IMR-90 (cell line): ENCODE data around the gene CECR2. TPM values are rescaled to one million over a fixed set of nuclear protein-coding genes. Genes with fewer than 3 reads are reported as not detected.

Experiments used
- ATAC-seq: fragments of 200-7000 bp; cut with Tn5 transposase; 2 replicates; pipeline ENCODE4 v1.9.1; 2020; ENCODE audit warnings: low read depth, mild to moderate bottlenecking, moderate library complexity
- BruUV-seq: library from RNA; stranded (reverse); fragments of 400-500 nt; replicated peaks from 2 replicates; lab custom pipeline; 2021; lab: Mats Ljungman, UMichigan
- CTCF ChIA-PET: fragments of 300-600 bp; formaldehyde crosslinking; extraction: SDS; loops from one replicate; lab custom pipeline; 2021; ENCODE audit warnings: antibody characterized with exemption; lab: Yijun Ruan, JAX
- POLR2A ChIA-PET: fragments of 300-600 bp; sonication (Branson Sonifier 250); formaldehyde crosslinking; loops from one replicate; lab custom pipeline; 2022; ENCODE audit warnings: antibody characterized with exemption; ENCODE audit not compliant: unreplicated experiment; lab: Charles Lee
- DNase-seq: peaks from one replicate; pipeline ENCODE4 v3.0.0; 2013
- H2AFZ ChIP-seq: replicated peaks from 2 replicates; pipeline ENCODE3; 2013; ENCODE audit warnings: low read length, mild to moderate bottlenecking; ENCODE audit not compliant: poor library complexity
- H2AK5ac ChIP-seq: 2 replicates; pipeline ENCODE4 v1.6.1; 2013; ENCODE audit warnings: low read depth, low read length, inconsistent platforms
- H2AK9ac ChIP-seq: replicated peaks from 2 replicates; pipeline ENCODE3; 2013; ENCODE audit warnings: mild to moderate bottlenecking, low read depth, low read length, moderate library complexity; ENCODE audit not compliant: poor library complexity
- H2BK120ac ChIP-seq: 2 replicates; pipeline ENCODE4 v1.6.1; 2013; ENCODE audit warnings: low read depth, low read length, inconsistent platforms
- H2BK15ac ChIP-seq: 3 replicates; pipeline ENCODE4 v1.6.1; 2013; ENCODE audit warnings: low read depth, low read length, inconsistent platforms
- H2BK20ac ChIP-seq: 2 replicates; pipeline ENCODE4 v1.6.1; 2013; ENCODE audit warnings: low read depth, mild to moderate bottlenecking, inconsistent platforms, low read length, moderate library complexity
- H2BK5ac ChIP-seq: 2 replicates; pipeline ENCODE4 v1.6.1; 2013; ENCODE audit warnings: mild to moderate bottlenecking, low read depth, low read length, inconsistent platforms; ENCODE audit not compliant: poor library complexity, severe bottlenecking
- H3K14ac ChIP-seq: replicated peaks from 2 replicates; pipeline ENCODE4 v1.6.1; 2013; ENCODE audit warnings: low read depth, low read length, inconsistent platforms
- H3K18ac ChIP-seq: 2 replicates; pipeline ENCODE4 v1.6.1; 2013; ENCODE audit warnings: low read depth, low read length, control low read depth
- H3K23ac ChIP-seq: 2 replicates; pipeline ENCODE4 v1.6.1; 2013; ENCODE audit warnings: low read depth, low read length, inconsistent platforms
- H3K27ac ChIP-seq: 2 replicates; pipeline ENCODE4 v1.5.1; 2013; ENCODE audit warnings: mild to moderate bottlenecking, control low read depth, low read length; ENCODE audit not compliant: insufficient read depth
- H3K27me3 ChIP-seq: 2 replicates; pipeline ENCODE4 v1.6.1; 2013; ENCODE audit warnings: low read length; ENCODE audit not compliant: control insufficient read depth, insufficient read depth
- H3K36me3 ChIP-seq: 2 replicates; pipeline ENCODE4 v1.6.1; 2013; ENCODE audit warnings: low read length, mixed read lengths; ENCODE audit not compliant: control insufficient read depth, insufficient read depth
- H3K4ac ChIP-seq: 2 replicates; pipeline ENCODE4 v1.6.1; 2013; ENCODE audit warnings: low read depth, low read length, inconsistent platforms
- H3K4me1 ChIP-seq: 2 replicates; pipeline ENCODE4 v1.6.1; 2013; ENCODE audit warnings: low read length, mixed read lengths; ENCODE audit not compliant: control insufficient read depth, insufficient read depth
- H3K4me2 ChIP-seq: 2 replicates; pipeline ENCODE4 v1.6.1; 2013; ENCODE audit warnings: low read depth, mild to moderate bottlenecking, control low read depth, low read length, moderate library complexity
- H3K4me3 ChIP-seq: 2 replicates; pipeline ENCODE4 v1.5.1; 2013; ENCODE audit warnings: low read depth, mild to moderate bottlenecking, control low read depth, low read length, moderate library complexity; ENCODE audit not compliant: insufficient read depth
- H3K56ac ChIP-seq: 2 replicates; pipeline ENCODE4 v1.6.1; 2013; ENCODE audit warnings: low read length, inconsistent platforms; ENCODE audit not compliant: insufficient read depth; ENCODE audit errors: extremely low read depth
- H3K79me1 ChIP-seq, 2 experiments: 2 replicates each; pipeline ENCODE4 v1.6.1; 2013; ENCODE audit warnings: low read length in 2 of 2, inconsistent platforms in 1 of 2, low read depth in 1 of 2
- H3K9ac ChIP-seq: 2 replicates; pipeline ENCODE4 v1.6.1; 2013; ENCODE audit warnings: low read depth, low read length, control low read depth
- H3K9me1 ChIP-seq: 2 replicates; pipeline ENCODE4 v1.6.1; 2013; ENCODE audit warnings: low read length, inconsistent platforms; ENCODE audit not compliant: insufficient read depth
- H3K9me3 ChIP-seq: 2 replicates; pipeline ENCODE4 v1.6.1; 2013; ENCODE audit warnings: low read length; ENCODE audit not compliant: control insufficient read depth, insufficient read depth
- H4K20me1 ChIP-seq: 2 replicates; pipeline ENCODE4 v1.6.1; 2013; ENCODE audit warnings: low read length, inconsistent platforms; ENCODE audit not compliant: insufficient read depth
- H4K5ac ChIP-seq: 2 replicates; pipeline ENCODE4 v1.6.1; 2013; ENCODE audit warnings: mild to moderate bottlenecking, low read depth, low read length, control low read depth
- H4K8ac ChIP-seq, 2 experiments: 2 replicates each; pipeline ENCODE4 v1.6.1; 2013; ENCODE audit warnings: low read depth in 2 of 2, low read length in 2 of 2, control low read depth in 1 of 2, inconsistent platforms in 1 of 2
- H4K91ac ChIP-seq: 2 replicates; pipeline ENCODE4 v1.6.1; 2013; ENCODE audit warnings: low read depth, low read length, inconsistent platforms; ENCODE audit not compliant: insufficient read depth
- BHLHE40 ChIP-seq: fragments of 150-350 bp; IDR thresholded peaks from 2 replicates; pipeline ENCODE4 v1.6.1; 2016; ENCODE audit warnings: mild to moderate bottlenecking, low read depth, low read length
- CEBPB ChIP-seq: IDR thresholded peaks from 2 replicates; pipeline ENCODE4 v1.6.1; 2012; ENCODE audit warnings: low read depth, low read length, improper control_type of control experiment
- CHD1 ChIP-seq: IDR thresholded peaks from 2 replicates; pipeline ENCODE4 v1.6.1; 2012; ENCODE audit warnings: low read depth, low read length, improper control_type of control experiment
- ELK1 ChIP-seq: fragments of 150-350 bp; IDR thresholded peaks from 2 replicates; pipeline ENCODE4 v1.6.1; 2016; ENCODE audit warnings: low read depth, mild to moderate bottlenecking, low read length, moderate library complexity, borderline replicate concordance
- FOS ChIP-seq: fragments of 150-350 bp; IDR thresholded peaks from 2 replicates; pipeline ENCODE4 v1.6.1; 2016; ENCODE audit warnings: low read depth, low read length
- MXI1 ChIP-seq: IDR thresholded peaks from 2 replicates; pipeline ENCODE4 v1.6.1; 2012; ENCODE audit warnings: low read depth, mild to moderate bottlenecking, low read length, moderate library complexity, borderline replicate concordance
- NFE2L2 ChIP-seq: fragments of 150-350 bp; IDR thresholded peaks from 2 replicates; pipeline ENCODE4 v1.6.1; 2016; ENCODE audit warnings: low read depth, mild to moderate bottlenecking, low read length
- RCOR1 ChIP-seq: IDR thresholded peaks from 2 replicates; pipeline ENCODE4 v1.6.1; 2012; ENCODE audit warnings: mild to moderate bottlenecking, low read length, improper control_type of control experiment; ENCODE audit not compliant: insufficient replicate concordance
- USF2 ChIP-seq: fragments of 150-350 bp; IDR thresholded peaks from 2 replicates; pipeline ENCODE4 v1.6.1; 2017; ENCODE audit warnings: mild to moderate bottlenecking, antibody characterized with exemption, low read length, low read depth
- WGBS, 2 experiments: methylation state at CpG; one replicate each; pipeline versions ENCODE4 v1.1.5 to v1.1.7; 2013; ENCODE audit warnings: missing lambda C conversion rate in 2 of 2; ENCODE audit not compliant: insufficient read length in 1 of 2; ENCODE audit errors: extremely low coverage in 2 of 2; 5-methylcytosine and 5-hydroxymethylcytosine counted together
- dilution Hi-C: fragments of 300-500 bp; cut with HindIII; formaldehyde crosslinking; loops from one replicate; pipeline ENCODE4 v1.14.3; 2018; ENCODE audit warnings: low sequenced_read_pairs; ENCODE audit not compliant: unreplicated experiment
- in situ Hi-C: fragments of 300-500 bp; cut with MboI; formaldehyde crosslinking; loops from 3 replicates; pipeline ENCODE4 v1.14.3; 2019; ENCODE audit warnings: low sequenced_read_pairs, inconsistent platforms, mixed read lengths
- intact Hi-C: fragments of 100-400 bp; cut with micrococcal nuclease; formaldehyde crosslinking; loops from 2 replicates; pipeline ENCODE4 v1.10.0; 2022
- polyA plus RNA-seq, 3 experiments: library from polyadenylated mRNA; depleted of rRNA; stranded (reverse); fragments of >200 nt; gene quantifications; 2 replicates each; pipeline ENCODE4 v1.2.3, GENCODE V29; 2012; ENCODE audit warnings: low replicate concordance in 1 of 3
- total RNA-seq: library from RNA; depleted of rRNA; stranded (reverse); fragments of >200 nt; gene quantifications from 2 replicates; pipeline ENCODE4 v1.2.3, GENCODE V29; 2012
- TF ChIP-seq, protein P1 (sequence below): conservative IDR thresholded peaks from 2 replicates; pipeline ENCODE4 v1.5.1; 2012; ENCODE audit warnings: mild to moderate bottlenecking, low read depth, low read length, improper control_type of control experiment

Gene CECR2
- total and polyA plus RNA-seq, 2 of the 4 experiments (the other 2 are of a cell fraction): under 0.01 TPM; not detected in 1

- H3K23ac ChIP-seq: no peak overlapping the region
- no peak overlapping the region for H3K9ac ChIP-seq
- H3K4me2 ChIP-seq: no peak overlapping the region
- no peak overlapping the region for H3K27ac ChIP-seq
- H3K9me1 ChIP-seq: no peaks in the 10 kb centered on the region
- no TSS peak for BruUV-seq
- H3K9me3 ChIP-seq: no peaks in the 10 kb centered on the region
- H3K4me3 ChIP-seq: no peak overlapping the region
- DNase-seq: no peak
- in situ Hi-C loops (no loop called here), intact Hi-C loops (loop anchor here (5.0 kb wide), 1 partner anchor 47 kb away; no protein-coding TSS in a partner anchor), dilution Hi-C loops (no loop called here)
- H2AK9ac ChIP-seq: no peak overlapping the region
- 100% methylated on average over 2 of the region's 7 CpGs; no CpG with 5 or more reads in 1 of the 2 experiments for WGBS, 2 experiments
- H4K91ac ChIP-seq: no peak overlapping the region
- no peak overlapping the region for H4K8ac ChIP-seq
- ChIA-PET CTCF (no interaction called here), POLR2A (no interaction called here)
- H3K18ac ChIP-seq: no peak overlapping the region
- H3K14ac ChIP-seq: no peak overlapping the region
- H3K4me1 ChIP-seq: no peaks in the 10 kb centered on the region
- no peak overlapping the region for H3K56ac ChIP-seq
- no peak overlapping the region for H2BK15ac ChIP-seq
- H2BK20ac ChIP-seq: no peak overlapping the region
- no peak overlapping the region for H2AK5ac ChIP-seq
- H3K79me1 ChIP-seq: no peaks in the 10 kb centered on the region
- H2AFZ ChIP-seq: no peak overlapping the region
- no peak for ATAC-seq
- H3K36me3 ChIP-seq: no peaks in the 10 kb centered on the region
- H3K4ac ChIP-seq: no peak overlapping the region
- H2BK120ac ChIP-seq: no peak overlapping the region
- H3K27me3 ChIP-seq: no peaks in the 10 kb centered on the region
- no peak for TF ChIP-seq CHD1
- TF ChIP-seq MXI1: no peak
- no peak for TF ChIP-seq USF2
- TF ChIP-seq BHLHE40: no peak
- no peak for TF ChIP-seq FOS
- TF ChIP-seq, protein P1, sequence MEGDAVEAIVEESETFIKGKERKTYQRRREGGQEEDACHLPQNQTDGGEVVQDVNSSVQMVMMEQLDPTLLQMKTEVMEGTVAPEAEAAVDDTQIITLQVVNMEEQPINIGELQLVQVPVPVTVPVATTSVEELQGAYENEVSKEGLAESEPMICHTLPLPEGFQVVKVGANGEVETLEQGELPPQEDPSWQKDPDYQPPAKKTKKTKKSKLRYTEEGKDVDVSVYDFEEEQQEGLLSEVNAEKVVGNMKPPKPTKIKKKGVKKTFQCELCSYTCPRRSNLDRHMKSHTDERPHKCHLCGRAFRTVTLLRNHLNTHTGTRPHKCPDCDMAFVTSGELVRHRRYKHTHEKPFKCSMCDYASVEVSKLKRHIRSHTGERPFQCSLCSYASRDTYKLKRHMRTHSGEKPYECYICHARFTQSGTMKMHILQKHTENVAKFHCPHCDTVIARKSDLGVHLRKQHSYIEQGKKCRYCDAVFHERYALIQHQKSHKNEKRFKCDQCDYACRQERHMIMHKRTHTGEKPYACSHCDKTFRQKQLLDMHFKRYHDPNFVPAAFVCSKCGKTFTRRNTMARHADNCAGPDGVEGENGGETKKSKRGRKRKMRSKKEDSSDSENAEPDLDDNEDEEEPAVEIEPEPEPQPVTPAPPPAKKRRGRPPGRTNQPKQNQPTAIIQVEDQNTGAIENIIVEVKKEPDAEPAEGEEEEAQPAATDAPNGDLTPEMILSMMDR: no peak
- no peak for TF ChIP-seq CEBPB
- no peak for TF ChIP-seq ELK1
- no peak for TF ChIP-seq NFE2L2
- no peak for TF ChIP-seq RCOR1
- H2BK5ac ChIP-seq: no peak overlapping the region
- H4K5ac ChIP-seq: no peak overlapping the region
- no peaks in the 10 kb centered on the region for H4K20me1 ChIP-seq
Measured at GRCh38 chr22:17384612-17385330, 15.5 kb downstream of the CECR2 start.
